ENCODE results near the gene PARD3. TPM values are rescaled to one million over a fixed set of nuclear protein-coding genes. Genes with fewer than 3 reads are reported as not detected.

PARD3 gene
- total and polyA plus RNA-seq, 2 donors from 2014 or later = 21.1 to 47.5 TPM

GRCh38 chr10:34766266-34766600, 48.9 kb downstream of the PARD3 start:
- FAIRE-seq (no peak), DNase-seq (no peak)
- Histone ChIP-seq H3K4me1 (ENCODE audit: control insufficient read depth in 2 of 3, insufficient read depth in 2 of 3, low read depth in 1 of 3, low read length in 3 of 3) (peaks cover 0 to 9% (median 6%) of the 10 kb centered on the region in 3 donors), H3K27me3 (ENCODE audit: control insufficient read depth, insufficient read depth, low read length) (no peaks in the 10 kb centered on the region), H3K9me3 (ENCODE audit: control insufficient read depth in 2 of 3, insufficient read depth in 1 of 3, low read length in 3 of 3) (no peaks in the 10 kb centered on the region), H3K9ac (ENCODE audit: low read length in 3 of 3) (no peak overlapping the region), H3K36me3 (ENCODE audit: control insufficient read depth in 2 of 3, insufficient read depth in 3 of 3, low read length in 3 of 3) (no peaks in the 10 kb centered on the region), H3K27ac (ENCODE audit: low read depth in 2 of 2, low read length in 2 of 2) (no peak overlapping the region), H3K4me3 (ENCODE audit: low read length in 3 of 3) (no peak overlapping the region)
- intact Hi-C loops (cut with DNase I) = no loop called here
- TF ChIP-seq, protein P1, sequence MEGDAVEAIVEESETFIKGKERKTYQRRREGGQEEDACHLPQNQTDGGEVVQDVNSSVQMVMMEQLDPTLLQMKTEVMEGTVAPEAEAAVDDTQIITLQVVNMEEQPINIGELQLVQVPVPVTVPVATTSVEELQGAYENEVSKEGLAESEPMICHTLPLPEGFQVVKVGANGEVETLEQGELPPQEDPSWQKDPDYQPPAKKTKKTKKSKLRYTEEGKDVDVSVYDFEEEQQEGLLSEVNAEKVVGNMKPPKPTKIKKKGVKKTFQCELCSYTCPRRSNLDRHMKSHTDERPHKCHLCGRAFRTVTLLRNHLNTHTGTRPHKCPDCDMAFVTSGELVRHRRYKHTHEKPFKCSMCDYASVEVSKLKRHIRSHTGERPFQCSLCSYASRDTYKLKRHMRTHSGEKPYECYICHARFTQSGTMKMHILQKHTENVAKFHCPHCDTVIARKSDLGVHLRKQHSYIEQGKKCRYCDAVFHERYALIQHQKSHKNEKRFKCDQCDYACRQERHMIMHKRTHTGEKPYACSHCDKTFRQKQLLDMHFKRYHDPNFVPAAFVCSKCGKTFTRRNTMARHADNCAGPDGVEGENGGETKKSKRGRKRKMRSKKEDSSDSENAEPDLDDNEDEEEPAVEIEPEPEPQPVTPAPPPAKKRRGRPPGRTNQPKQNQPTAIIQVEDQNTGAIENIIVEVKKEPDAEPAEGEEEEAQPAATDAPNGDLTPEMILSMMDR (IDR thresholded peaks at IDR 0.05; ENCODE audit: borderline replicate concordance, extremely low read depth, insufficient read depth) = no peak

- intact Hi-C loops (cut with DNase I) = no loop called here
- Histone ChIP-seq H3K36me3 (ENCODE audit: control insufficient read depth in 2 of 3, insufficient read depth in 3 of 3, low read length in 3 of 3) (no peaks in the 10 kb centered on the region), H3K9ac (ENCODE audit: low read length in 3 of 3) (no peak overlapping the region), H3K9me3 (ENCODE audit: control insufficient read depth in 2 of 3, insufficient read depth in 1 of 3, low read length in 3 of 3) (no peaks in the 10 kb centered on the region), H3K27ac (ENCODE audit: low read depth in 2 of 2, low read length in 2 of 2) (no peak overlapping the region), H3K4me1 (ENCODE audit: control insufficient read depth in 2 of 3, insufficient read depth in 2 of 3, low read depth in 1 of 3, low read length in 3 of 3) (peaks cover 0 to 9% (median 6%) of the 10 kb centered on the region in 3 donors), H3K27me3 (ENCODE audit: control insufficient read depth, insufficient read depth, low read length) (no peaks in the 10 kb centered on the region), H3K4me3 (ENCODE audit: low read length in 3 of 3) (no peak overlapping the region)
- TF ChIP-seq, protein P1 (IDR thresholded peaks at IDR 0.05; ENCODE audit: borderline replicate concordance, extremely low read depth, insufficient read depth) = no peak
- FAIRE-seq (no peak), DNase-seq (no peak)
These were observed 50.6 kb downstream of the PARD3 start for GRCh38 chr10:34764472-34764946.

DNA sequence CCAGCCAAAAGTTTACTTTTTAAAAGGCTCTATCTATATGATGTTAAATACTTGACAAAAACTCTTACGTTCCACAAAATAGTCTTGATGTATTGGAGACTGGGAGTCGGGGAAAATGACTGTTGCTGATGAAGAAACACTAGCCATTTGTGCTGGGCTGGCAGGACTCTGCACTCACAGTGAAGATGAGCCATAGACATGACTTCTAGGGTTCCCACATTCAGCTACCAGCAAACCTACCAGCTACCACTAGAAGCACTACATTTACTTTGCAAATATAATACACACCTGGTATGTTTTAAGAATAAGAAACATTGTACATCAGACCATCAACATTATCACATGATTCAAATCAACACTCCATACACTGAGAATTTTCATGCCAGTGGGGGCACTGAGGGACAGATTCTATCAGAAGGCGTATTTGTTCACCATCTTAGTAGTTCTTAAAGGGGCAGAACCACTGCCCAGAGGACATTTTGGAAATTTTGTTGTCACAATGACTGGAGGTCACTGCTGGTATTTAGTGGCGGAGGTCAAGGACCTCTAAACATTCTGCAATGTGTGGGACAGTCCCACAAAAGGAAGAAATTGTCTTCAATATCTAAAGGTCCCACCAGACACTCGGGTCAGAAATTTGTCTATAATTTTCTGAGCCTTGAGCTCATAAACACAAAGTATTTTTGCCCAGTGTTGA, 52.3 kb downstream of the PARD3 start:
- Histone ChIP-seq H3K27me3 (ENCODE audit: control insufficient read depth, insufficient read depth, low read length) (no peaks in the 10 kb centered on the region), H3K4me1 (ENCODE audit: control insufficient read depth in 2 of 3, insufficient read depth in 2 of 3, low read depth in 1 of 3, low read length in 3 of 3) (peaks cover 0 to 13% (median 2%) of the 10 kb centered on the region in 3 donors), H3K9ac (ENCODE audit: low read length in 3 of 3) (no peak overlapping the region), H3K9me3 (ENCODE audit: control insufficient read depth in 2 of 3, insufficient read depth in 1 of 3, low read length in 3 of 3) (no peaks in the 10 kb centered on the region), H3K36me3 (ENCODE audit: control insufficient read depth in 2 of 3, insufficient read depth in 3 of 3, low read length in 3 of 3) (no peaks in the 10 kb centered on the region), H3K27ac (ENCODE audit: low read depth in 2 of 2, low read length in 2 of 2) (no peak overlapping the region), H3K4me3 (ENCODE audit: low read length in 3 of 3) (no peak overlapping the region)
- DNase-seq (no peak), FAIRE-seq (no peak)
- intact Hi-C loops (cut with DNase I) = no loop called here
- TF ChIP-seq, protein P1 (IDR thresholded peaks at IDR 0.05; ENCODE audit: borderline replicate concordance, extremely low read depth, insufficient read depth) = no peak

Measured in kidney (tissue), 14 donors.